HepG2 (cell line): ENCODE data around the gene NDUFB10. TPM values are rescaled to one million over a fixed set of nuclear protein-coding genes. Genes with fewer than 3 reads are reported as not detected.

Source experiments
- LCORL ChIP-seq, 2 experiments: fragments of 450-650 bp in 1 of 2; sonication (generic) in 1 of 2; formaldehyde crosslinking in 1 of 2; IDR thresholded peaks; 2 replicates each; pipeline versions ENCODE4 v1.5.0 to v1.6.1; 2017 to 2020; ENCODE audit warnings: antibody characterized with exemption in 1 of 2, missing genetic modification reagents in 1 of 2
- PAWR ChIP-seq: sonication (generic); formaldehyde crosslinking; IDR thresholded peaks from 2 replicates; pipeline ENCODE4 v1.4.0; 2020; ENCODE audit warnings: missing genetic modification reagents, mild to moderate bottlenecking, borderline replicate concordance
- PHF5A ChIP-seq: IDR thresholded peaks from one replicate; pipeline ENCODE4 v1.6.1; 2018; ENCODE audit warnings: low read depth, missing genetic modification reagents; ENCODE audit not compliant: unreplicated experiment
- SETDB1 ChIP-seq: sonication (generic); formaldehyde crosslinking; IDR thresholded peaks from 2 replicates; pipeline ENCODE4 v1.5.1; 2020; ENCODE audit warnings: missing genetic modification reagents, mild to moderate bottlenecking, borderline replicate concordance
- YEATS4 ChIP-seq: sonication (generic); formaldehyde crosslinking; IDR thresholded peaks from 2 replicates; pipeline ENCODE4 v1.4.0; 2020; ENCODE audit warnings: missing genetic modification reagents, borderline replicate concordance
- ZBTB37 ChIP-seq: sonication (generic); formaldehyde crosslinking; IDR thresholded peaks from 2 replicates; pipeline ENCODE4 v1.4.0; 2020; ENCODE audit warnings: mild to moderate bottlenecking, missing genetic modification reagents
- ZNF331 ChIP-seq: sonication (generic); formaldehyde crosslinking; IDR thresholded peaks from 2 replicates; pipeline ENCODE4 v1.4.0; 2020; ENCODE audit warnings: missing genetic modification reagents
- ZNF678 ChIP-seq: sonication (generic); formaldehyde crosslinking; IDR thresholded peaks from 2 replicates; pipeline ENCODE4 v1.4.0; 2020; ENCODE audit warnings: mild to moderate bottlenecking, missing genetic modification reagents
- ZNF781 ChIP-seq: sonication (generic); formaldehyde crosslinking; IDR thresholded peaks from 2 replicates; pipeline ENCODE4 v1.5.1; 2020; ENCODE audit warnings: borderline replicate concordance, mild to moderate bottlenecking, missing genetic modification reagents; ENCODE audit errors: not compliant biosample characterization
- polyA plus RNA-seq, 8 experiments: library from polyadenylated mRNA; depleted of rRNA in 3 of 8; stranded (reverse) in 7 of 8; unstranded in 1 of 8; fragments of >200 nt; fragmentation: Illumina TruSeq in 4 of 8; extraction: Trizol in 4 of 8; gene quantifications; 2 replicates each; pipeline versions ENCODE4 v1.2.1 to v1.2.3, GENCODE V29; 2011 to 2016; ENCODE audit warnings: low read depth in 4 of 8, missing spikeins in 1 of 8, mixed read lengths in 1 of 8; ENCODE audit not compliant: insufficient read depth in 1 of 8
- total RNA-seq, 5 experiments: library from RNA; depleted of rRNA; stranded (reverse); fragments of >200 nt; fragmentation: Illumina TruSeq; extraction: Trizol; gene quantifications; 2 replicates each; pipeline ENCODE4 v1.2.3, GENCODE V29; 2016; ENCODE audit warnings: low read depth in 1 of 5
- TF ChIP-seq, protein P1 (sequence below): IDR thresholded peaks from 2 replicates; pipeline ENCODE4 v1.6.1; 2016; ENCODE audit warnings: missing biosample characterization, missing genetic modification reagents, low read depth
- TF ChIP-seq, protein P2 (sequence below): sonication (generic); formaldehyde crosslinking; IDR thresholded peaks from 2 replicates; pipeline ENCODE4 v1.4.0; 2020; ENCODE audit warnings: mild to moderate bottlenecking, missing genetic modification reagents
- TF ChIP-seq, protein P3 (sequence below): sonication (generic); formaldehyde crosslinking; IDR thresholded peaks from 2 replicates; pipeline ENCODE4 v1.8.0; 2022; ENCODE audit warnings: mild to moderate bottlenecking, missing genetic modification reagents, moderate library complexity
- TF ChIP-seq, protein P4 (sequence below): sonication (generic); formaldehyde crosslinking; IDR thresholded peaks from 2 replicates; pipeline ENCODE4 v1.4.0; 2020; ENCODE audit warnings: missing genetic modification reagents
- TF ChIP-seq, protein P5 (sequence below): sonication (generic); formaldehyde crosslinking; conservative IDR thresholded peaks from 2 replicates; pipeline ENCODE4 v1.8.0; 2022; ENCODE audit warnings: mild to moderate bottlenecking, moderate library complexity, missing genetic modification reagents

Gene NDUFB10
- total and polyA plus RNA-seq, 2 of the 13 experiments (the other 11 are each of a cell fraction or from before 2014, with no cell fraction given), result 68.6 to 157 TPM

- TF ChIP-seq, protein P1, sequence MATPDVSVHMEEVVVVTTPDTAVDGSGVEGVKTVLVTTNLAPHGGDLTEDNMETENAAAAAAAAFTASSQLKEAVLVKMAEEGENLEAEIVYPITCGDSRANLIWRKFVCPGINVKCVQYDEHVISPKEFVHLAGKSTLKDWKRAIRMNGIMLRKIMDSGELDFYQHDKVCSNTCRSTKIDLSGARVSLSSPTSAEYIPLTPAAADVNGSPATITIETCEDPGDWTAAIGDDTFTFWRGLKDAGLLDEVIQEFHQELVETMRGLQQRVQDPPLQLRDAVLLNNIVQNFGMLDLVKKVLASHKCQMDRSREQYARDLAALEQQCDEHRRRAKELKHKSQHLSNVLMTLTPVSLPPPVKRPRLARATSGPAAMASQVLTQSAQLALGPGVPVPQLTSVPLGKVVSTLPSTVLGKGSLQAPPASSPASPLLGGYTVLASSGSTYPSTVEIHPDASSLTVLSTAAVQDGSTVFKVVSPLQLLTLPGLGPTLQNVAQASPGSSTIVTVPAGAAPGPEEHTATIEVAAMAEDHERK (CRISPR knock-in tag), result no peak
- TF ChIP-seq ZNF781 (CRISPR knock-in tag) (peak; percentile 83), PHF5A (CRISPR knock-in tag) (no peak), PAWR (CRISPR knock-in tag) (no peak), LCORL (IDR thresholded peaks at IDR 0.05) (no peak), LCORL (CRISPR knock-in tag; IDR thresholded peaks at IDR 0.05) (0 out of 2 replicates have a peak, but pooled peaks have one; percentile 32), YEATS4 (CRISPR knock-in tag) (peak; percentile 94), SETDB1 (CRISPR knock-in tag) (no peak), ZNF331 (CRISPR knock-in tag) (no peak), ZNF678 (CRISPR knock-in tag) (no peak), ZBTB37 (CRISPR knock-in tag) (no peak)
- TF ChIP-seq, protein P2, sequence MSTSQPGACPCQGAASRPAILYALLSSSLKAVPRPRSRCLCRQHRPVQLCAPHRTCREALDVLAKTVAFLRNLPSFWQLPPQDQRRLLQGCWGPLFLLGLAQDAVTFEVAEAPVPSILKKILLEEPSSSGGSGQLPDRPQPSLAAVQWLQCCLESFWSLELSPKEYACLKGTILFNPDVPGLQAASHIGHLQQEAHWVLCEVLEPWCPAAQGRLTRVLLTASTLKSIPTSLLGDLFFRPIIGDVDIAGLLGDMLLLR (CRISPR knock-in tag), result 0 out of 2 replicates have a peak, but pooled peaks have one; percentile 61
- TF ChIP-seq, protein P3, sequence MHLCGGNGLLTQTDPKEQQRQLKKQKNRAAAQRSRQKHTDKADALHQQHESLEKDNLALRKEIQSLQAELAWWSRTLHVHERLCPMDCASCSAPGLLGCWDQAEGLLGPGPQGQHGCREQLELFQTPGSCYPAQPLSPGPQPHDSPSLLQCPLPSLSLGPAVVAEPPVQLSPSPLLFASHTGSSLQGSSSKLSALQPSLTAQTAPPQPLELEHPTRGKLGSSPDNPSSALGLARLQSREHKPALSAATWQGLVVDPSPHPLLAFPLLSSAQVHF (CRISPR knock-in tag), result peak; percentile 51; the same call in 1 of the 2 replicates
- TF ChIP-seq, protein P4, sequence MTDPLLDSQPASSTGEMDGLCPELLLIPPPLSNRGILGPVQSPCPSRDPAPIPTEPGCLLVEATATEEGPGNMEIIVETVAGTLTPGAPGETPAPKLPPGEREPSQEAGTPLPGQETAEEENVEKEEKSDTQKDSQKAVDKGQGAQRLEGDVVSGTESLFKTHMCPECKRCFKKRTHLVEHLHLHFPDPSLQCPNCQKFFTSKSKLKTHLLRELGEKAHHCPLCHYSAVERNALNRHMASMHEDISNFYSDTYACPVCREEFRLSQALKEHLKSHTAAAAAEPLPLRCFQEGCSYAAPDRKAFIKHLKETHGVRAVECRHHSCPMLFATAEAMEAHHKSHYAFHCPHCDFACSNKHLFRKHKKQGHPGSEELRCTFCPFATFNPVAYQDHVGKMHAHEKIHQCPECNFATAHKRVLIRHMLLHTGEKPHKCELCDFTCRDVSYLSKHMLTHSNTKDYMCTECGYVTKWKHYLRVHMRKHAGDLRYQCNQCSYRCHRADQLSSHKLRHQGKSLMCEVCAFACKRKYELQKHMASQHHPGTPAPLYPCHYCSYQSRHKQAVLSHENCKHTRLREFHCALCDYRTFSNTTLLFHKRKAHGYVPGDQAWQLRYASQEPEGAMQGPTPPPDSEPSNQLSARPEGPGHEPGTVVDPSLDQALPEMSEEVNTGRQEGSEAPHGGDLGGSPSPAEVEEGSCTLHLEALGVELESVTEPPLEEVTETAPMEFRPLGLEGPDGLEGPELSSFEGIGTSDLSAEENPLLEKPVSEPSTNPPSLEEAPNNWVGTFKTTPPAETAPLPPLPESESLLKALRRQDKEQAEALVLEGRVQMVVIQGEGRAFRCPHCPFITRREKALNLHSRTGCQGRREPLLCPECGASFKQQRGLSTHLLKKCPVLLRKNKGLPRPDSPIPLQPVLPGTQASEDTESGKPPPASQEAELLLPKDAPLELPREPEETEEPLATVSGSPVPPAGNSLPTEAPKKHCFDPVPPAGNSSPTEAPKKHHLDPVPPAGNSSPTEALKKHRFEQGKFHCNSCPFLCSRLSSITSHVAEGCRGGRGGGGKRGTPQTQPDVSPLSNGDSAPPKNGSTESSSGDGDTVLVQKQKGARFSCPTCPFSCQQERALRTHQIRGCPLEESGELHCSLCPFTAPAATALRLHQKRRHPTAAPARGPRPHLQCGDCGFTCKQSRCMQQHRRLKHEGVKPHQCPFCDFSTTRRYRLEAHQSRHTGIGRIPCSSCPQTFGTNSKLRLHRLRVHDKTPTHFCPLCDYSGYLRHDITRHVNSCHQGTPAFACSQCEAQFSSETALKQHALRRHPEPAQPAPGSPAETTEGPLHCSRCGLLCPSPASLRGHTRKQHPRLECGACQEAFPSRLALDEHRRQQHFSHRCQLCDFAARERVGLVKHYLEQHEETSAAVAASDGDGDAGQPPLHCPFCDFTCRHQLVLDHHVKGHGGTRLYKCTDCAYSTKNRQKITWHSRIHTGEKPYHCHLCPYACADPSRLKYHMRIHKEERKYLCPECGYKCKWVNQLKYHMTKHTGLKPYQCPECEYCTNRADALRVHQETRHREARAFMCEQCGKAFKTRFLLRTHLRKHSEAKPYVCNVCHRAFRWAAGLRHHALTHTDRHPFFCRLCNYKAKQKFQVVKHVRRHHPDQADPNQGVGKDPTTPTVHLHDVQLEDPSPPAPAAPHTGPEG, result no peak
- TF ChIP-seq, protein P5, sequence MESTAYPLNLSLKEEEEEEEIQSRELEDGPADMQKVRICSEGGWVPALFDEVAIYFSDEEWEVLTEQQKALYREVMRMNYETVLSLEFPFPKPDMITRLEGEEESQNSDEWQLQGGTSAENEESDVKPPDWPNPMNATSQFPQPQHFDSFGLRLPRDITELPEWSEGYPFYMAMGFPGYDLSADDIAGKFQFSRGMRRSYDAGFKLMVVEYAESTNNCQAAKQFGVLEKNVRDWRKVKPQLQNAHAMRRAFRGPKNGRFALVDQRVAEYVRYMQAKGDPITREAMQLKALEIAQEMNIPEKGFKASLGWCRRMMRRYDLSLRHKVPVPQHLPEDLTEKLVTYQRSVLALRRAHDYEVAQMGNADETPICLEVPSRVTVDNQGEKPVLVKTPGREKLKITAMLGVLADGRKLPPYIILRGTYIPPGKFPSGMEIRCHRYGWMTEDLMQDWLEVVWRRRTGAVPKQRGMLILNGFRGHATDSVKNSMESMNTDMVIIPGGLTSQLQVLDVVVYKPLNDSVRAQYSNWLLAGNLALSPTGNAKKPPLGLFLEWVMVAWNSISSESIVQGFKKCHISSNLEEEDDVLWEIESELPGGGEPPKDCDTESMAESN (CRISPR knock-in tag), result peak; percentile 70
Measured at GRCh38 chr16:2009791-2010510, 50.6 kb downstream of the NDUFB10 start, which contains the start of gene ZNF598 (continued).
